Superior temporal gyrus (tissue), 1 donor: ENCODE measurements around the gene KIFC3.
A peak's percentile ranks its signal among the peaks of the same experiment; 100 is the strongest.

ENCODE experiments used
- DNase-seq: peaks from one replicate; pipeline ENCODE4 v3.0.0-alpha.2; 2016; ENCODE audit errors: extremely low spot score

Gene KIFC3

DNA sequence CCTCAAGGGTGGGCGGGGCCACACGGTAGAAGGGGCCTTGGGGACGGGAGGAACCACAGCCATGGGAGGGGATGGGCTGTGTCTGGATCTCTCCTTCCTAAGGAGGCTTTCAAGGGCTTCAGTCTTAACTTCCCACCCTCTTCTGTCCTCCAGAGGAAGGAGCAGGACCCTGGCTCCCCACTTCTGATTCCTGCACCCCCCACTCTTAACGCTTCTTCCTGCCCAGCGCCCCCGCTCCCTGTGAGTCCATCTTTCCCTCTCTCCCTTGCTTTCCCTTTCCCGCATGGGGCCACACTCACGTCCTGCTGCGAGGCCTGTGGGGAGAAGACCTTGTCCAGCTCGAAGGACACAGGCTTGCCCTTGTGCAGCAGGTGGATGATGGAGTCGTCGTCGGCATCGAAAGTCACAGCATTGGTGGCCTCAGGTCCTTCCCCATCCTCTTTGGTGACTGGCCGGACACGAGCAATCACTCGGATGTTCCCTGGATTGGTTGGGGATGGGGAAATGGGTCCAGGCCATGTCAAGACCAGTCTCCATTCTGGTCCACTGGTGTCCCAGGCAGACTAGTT is 37.0 kb downstream of the KIFC3 start:
- DNase-seq, result no peak

DNA sequence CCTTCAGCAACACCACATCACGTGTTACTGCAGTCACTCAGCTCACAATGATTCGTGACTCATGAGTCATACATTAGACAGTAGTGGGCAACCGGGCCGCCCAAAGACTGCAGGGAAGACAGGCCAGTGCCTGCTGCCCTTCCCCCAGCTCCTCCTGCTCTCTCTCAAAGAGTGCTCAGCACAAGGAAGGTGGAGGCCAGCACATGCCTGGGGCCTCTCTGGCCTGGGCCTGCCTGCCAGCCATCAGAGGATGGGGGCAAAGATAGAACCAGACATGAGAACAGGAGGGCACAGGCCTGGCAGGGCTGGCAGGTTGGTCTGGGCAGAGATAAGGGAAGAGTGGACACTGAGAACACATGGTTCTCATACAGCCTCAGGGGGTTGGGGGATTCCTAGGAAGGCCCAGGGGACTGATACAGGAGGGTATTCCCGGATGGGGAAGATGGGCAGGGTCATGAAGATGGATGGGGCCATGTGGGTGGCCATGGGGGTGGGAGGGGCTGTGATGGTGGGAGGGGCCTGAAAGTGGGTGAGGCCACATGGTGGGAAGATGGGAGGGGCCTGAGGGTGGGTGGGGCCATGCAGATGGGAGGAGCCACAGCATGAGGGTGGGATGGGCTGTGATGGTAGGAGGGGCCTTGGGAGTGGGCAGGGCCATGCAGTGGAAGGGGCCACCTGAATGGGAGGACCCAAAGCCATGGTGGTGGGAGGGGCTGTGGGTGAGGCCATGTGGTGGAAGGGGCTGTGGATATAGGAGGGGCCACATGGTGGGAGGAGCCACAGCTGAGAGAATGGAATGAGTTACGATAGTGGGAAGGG is 37.7 kb downstream of the KIFC3 start:
- peak; percentile 25 for DNase-seq

- no peak for DNase-seq
Measured at GRCh38 chr16:57764006-57764340, 38.3 kb downstream of the KIFC3 start.

DNA sequence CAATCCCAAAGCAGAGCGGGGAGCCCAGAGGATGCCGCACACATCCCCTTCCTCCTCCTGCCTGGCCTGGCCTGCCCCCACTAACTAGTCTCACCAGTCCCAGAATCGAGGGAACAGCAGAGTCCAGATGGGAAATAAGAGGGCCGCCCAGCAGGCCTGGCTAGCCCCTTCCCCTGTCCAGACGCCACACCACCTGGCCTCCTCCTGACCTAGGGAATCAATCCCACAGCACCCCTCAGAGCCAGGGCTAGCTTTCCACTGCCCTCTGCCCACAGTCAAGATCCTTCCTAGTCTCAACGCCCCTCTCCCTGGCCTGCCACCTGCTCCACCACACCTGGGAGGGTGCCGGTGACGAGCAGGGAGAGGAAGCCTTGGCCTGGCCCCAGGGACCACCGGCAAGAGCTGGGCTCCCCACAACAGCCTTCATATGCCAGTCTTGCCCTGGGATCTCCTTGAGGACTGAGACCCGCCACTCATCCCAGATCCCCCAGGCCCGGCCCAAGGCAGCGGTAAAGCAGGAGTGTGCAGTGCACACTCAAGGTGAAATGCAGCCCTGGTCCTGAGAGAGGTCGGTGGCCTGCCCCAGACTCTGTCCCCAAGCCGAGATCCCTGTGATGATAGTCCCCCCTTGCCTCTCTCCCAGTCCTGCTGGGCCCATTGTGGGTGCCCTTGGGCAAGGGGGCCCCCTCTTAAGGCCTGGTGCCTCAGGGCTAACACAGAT is 38.8 kb downstream of the KIFC3 start:
- no peak for DNase-seq

DNA sequence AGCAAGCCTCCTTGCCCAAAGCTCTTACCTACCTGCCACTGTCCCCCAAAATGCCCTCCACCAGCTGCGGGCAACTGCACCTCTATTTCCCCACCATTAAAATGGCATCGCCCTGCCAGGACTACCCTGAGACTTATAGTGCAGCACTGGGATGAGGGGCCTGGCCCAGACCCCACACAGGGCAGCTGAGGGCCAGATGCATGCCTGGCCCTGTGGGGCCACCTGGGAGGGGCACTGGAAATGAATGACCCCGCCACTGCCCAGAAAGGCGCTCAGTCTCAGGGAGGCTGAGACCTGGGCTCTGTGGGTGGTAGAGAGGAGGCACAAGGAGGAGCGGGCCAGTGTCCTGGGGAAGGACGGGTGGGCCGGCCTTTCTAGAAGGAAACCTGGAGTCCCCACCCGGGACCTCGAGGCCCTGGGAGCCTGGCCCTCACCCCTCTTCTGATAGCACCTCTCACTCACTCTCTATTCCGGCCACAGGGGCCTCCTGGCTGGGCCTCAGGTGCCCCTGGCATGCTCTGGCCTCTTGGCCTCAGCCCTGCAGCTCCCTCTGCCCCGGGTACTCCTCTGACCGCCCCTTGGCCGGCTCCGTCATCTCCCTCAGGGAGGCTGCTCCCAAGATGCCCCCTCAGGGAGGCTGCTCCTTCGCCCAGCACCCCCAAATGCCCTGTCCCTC is 39.8 kb downstream of the KIFC3 start:
- DNase-seq, result no peak

DNA sequence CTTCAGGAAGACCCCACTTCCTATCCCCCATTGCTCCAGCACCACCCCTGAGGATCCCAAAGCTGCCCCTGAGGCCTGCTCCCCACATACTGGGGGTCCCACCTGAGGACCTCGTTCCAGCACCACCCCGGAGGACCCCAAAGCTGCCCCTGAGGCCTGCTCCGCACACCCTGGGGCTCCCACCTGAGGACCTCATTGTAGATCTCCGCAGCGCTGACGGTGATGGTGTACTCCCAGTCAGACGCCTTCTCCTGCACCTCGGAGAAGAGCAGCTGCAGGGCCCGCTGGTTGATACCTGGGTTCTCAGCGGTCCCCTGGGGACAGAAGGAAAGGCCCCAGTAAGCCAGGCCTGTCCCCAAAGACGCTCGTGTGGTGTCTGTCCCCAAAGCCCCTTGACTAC is 40.3 kb downstream of the KIFC3 start:
- DNase-seq, result no peak

GRCh38 chr16:57761301-57761700 is 41.0 kb downstream of the KIFC3 start:
- no peak for DNase-seq

- no peak for DNase-seq
Measured at GRCh38 chr16:57760357-57761160, 41.7 kb downstream of the KIFC3 start.

GRCh38 chr16:57759541-57760356 is 42.5 kb downstream of the KIFC3 start:
- DNase-seq, result no peak

- no peak for DNase-seq
Measured at GRCh38 chr16:57759131-57759530, 43.2 kb downstream of the KIFC3 start.

GRCh38 chr16:57758331-57759117 is 43.8 kb downstream of the KIFC3 start:
- DNase-seq, result no peak

DNA sequence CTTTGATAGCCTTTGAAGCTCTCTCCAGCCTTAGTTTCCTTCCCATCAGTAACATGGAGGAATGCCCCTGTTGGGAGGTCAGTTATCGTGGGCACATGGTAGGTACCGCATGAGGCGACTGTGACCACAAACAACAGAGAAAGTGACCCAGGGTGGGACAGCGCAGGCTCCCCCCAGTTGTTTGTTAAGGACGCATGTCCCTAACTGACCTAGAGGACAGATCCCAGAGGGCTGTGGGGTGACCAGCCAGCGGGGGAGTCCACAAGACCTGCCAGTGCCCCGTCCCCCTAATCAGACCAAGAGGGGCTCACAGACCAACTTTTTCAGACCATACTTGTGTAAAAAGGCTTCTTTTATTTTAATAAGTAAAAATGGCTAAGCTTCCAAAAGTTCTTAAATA is 44.4 kb downstream of the KIFC3 start:
- DNase-seq, result no peak

DNA sequence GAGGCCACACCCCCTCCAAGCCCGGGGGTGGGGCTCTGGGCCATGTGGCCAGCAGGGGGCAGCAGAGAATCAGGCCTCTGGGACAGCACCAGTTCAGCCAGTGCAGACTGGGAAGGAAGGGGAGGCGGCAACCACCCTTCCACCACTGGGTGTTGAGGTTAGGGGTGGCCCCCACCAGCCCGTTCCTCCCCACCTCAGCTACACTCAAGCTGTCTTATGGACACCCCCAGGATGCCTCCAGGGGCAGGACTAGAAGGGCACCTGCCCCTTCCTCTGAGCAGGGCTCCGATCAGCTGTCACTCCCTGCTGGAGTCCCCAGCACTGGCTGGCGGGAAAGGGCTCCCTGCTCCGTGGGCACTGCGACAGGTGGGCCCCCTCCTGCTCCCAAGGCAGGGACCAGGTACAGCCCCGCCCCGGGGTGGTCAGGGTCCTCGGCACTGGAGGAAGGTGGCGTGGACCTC is 44.9 kb downstream of the KIFC3 start:
- DNase-seq, result peak; percentile 91

DNA sequence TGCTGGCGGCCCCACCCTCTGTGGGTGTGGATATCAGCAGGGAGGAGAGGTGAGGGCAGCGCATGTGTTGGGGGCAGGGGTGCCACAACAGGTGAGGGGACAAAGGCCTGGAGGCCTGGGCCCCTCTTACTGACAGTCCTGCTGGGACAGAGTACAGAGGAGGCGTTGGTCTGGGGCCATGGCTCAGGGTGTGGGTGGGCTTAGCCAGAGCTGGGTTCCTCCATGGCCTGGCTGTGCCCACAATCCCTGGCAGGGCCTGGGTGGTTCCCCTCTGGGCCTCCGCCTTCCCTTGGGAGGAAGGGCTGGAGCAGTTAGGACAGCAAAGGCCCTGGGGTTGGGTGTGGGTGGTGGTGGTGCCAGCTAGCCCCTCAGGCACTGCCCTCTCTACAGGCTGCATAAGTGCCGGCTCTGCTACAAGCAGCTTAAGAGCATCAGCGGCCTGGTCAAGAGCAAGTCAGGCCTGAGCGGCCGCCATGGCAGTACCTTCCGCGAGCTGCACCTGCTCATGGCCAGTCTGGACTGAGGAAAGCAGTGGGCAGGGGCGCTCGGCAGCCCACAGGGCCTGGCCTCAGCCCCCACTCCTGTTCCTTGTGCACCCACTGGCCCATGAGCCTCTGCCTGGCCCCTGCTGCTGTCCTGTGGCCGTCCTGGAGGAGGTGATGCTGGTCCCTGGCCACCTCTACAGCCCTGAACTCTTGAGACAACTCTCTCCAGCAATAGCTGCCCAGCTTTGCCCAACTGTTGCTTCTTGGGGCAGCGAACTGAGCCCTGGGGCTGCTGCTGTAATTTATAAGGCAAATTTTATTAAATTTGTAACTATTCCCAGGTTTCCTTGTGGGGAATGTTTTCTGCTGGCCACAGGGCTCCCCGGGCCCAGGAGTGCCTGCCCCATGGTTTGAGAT is 45.6 kb downstream of the KIFC3 start:
- DNase-seq, result no peak

DNA sequence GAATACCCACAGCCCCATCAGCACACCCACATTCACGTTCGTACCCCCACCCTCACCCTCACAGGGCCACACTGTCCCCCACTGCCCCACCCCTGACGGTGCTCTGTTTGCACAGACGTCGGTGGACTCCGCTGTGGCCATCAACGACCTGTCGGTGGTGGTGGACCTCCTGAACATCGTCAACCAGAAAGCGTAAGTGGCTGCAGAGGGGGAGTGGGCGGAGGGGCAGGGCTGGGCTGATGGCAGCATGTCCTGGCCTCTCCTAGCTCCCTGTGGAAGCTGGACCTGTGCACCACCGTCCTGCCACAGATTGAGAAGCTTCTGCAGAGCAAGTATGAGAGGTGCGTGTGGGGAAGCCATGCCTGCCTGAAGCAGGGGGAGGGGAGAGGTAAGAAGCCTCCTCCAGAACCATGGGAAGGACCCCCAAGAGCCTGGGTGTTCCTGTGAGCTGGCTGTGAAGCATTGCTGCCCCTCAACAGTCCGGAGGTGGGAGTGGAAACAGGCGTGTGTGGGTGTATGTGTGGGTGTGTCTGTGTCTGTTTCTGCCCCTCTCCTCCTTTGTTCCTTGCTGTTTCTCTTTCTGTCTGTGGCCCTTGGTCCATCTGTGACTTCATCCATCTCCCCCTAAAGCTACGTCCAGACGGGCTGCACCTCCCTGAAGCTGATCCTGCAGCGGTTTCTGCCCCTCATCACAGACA is 46.4 kb downstream of the KIFC3 start:
- DNase-seq, result no peak

DNA sequence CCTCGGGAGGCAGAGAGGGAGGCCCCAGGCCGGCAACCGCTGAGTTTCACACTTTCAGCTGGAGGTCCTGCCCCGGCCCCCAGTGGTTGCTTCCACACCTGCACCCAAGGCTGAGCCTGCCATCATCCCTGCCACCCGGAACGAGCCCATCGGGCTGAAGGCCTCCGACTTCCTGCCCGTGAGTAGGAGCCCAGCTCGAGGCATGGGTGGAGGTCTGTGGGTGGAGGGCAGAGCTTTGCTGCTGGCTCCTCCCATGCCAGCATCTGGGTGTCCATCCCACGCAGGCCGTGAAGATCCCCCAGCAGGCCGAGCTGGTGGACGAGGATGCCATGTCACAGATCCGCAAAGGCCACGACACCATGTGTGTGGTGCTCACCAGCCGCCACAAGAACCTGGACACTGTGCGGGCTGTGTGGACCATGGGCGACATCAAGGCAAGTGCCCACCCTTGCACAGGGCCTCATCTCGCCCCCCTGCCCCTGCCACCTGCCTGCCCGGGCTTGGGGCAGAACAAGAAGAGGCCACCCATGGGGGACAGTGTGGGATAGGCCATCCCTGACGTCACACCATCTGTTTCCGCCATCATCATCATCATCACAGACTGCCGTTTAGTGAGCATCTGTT is 47.1 kb downstream of the KIFC3 start:
- DNase-seq, result no peak

DNA sequence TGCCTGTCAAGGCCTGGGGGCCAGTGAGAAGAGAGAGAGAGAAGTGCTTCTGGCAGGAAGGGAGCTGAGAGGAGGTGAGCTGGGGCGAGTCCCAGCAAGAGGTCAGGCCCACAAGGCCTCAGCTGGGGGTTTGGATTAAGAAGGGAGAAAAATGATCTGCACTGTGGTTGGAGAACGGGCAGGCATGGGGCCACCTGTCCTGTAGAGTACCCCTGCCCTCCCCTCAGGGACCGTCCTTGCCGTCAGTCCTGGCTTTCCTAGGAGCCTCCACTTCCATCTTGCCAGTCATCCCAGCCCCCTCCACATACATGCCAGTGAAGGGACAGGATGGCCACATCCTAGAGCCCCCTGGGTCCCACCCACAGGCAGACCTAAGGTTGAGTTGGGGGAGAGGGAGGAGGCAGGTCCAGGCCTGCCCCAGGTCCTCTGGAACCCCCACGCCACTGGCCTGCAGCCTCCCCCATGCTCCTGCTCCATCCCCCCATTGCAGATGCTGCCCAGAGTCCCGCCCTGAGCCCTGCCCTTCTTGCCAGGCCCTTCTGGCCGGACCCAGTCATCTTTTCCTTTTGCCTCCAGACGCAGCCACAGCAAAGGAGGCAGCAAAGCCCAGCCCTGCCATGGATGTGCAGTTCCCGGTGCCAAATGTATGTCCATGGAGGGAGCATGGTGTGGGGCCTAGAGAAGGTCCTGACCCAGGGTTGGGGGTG is 47.8 kb downstream of the KIFC3 start:
- DNase-seq, result no peak
